Esophagus (tissue), 2 donors: ENCODE data around the gene GPC1. TPM values are rescaled to one million over a fixed set of nuclear protein-coding genes. Genes with fewer than 3 reads are reported as not detected.

ENCODE experiments used
- H3K27ac ChIP-seq, 2 donors: one replicate each; pipeline ENCODE4 v1.5.1; 2013; ENCODE audit warnings: low read depth in 2 of 2, mild to moderate bottlenecking in 2 of 2, inconsistent platforms in 1 of 2, low read length in 1 of 2, moderate library complexity in 1 of 2
- H3K27me3 ChIP-seq, 2 donors: one replicate each; pipeline ENCODE4 v1.6.1; 2013; ENCODE audit warnings: low read length in 2 of 2, control low read depth in 1 of 2, mild to moderate bottlenecking in 1 of 2; ENCODE audit not compliant: insufficient read depth in 2 of 2, control insufficient read depth in 1 of 2
- H3K36me3 ChIP-seq, 2 donors: one replicate each; pipeline ENCODE4 v1.6.1; 2013; ENCODE audit warnings: low read length in 1 of 2; ENCODE audit not compliant: control insufficient read depth in 2 of 2, insufficient read depth in 2 of 2
- H3K4me1 ChIP-seq, 2 donors: one replicate each; pipeline ENCODE4 v1.6.1; 2013; ENCODE audit warnings: low read length in 1 of 2; ENCODE audit not compliant: control insufficient read depth in 2 of 2, insufficient read depth in 2 of 2
- H3K4me3 ChIP-seq, 2 donors: one replicate each; pipeline ENCODE4 v1.5.1; 2013; ENCODE audit warnings: low read length in 2 of 2, mild to moderate bottlenecking in 2 of 2, low read depth in 1 of 2, moderate library complexity in 1 of 2
- H3K9me3 ChIP-seq, 2 donors: one replicate each; pipeline ENCODE4 v1.6.1; 2013; ENCODE audit warnings: mild to moderate bottlenecking in 2 of 2, low read depth in 1 of 2, low read length in 1 of 2, moderate library complexity in 1 of 2; ENCODE audit not compliant: control insufficient read depth in 2 of 2, insufficient read depth in 1 of 2
- WGBS, 2 donors: extraction: QIAGEN DNeasy Blood & Tissue Kit; methylation state at CpG; one replicate each; pipeline ENCODE4 v1.1.7; 2013; 5-methylcytosine and 5-hydroxymethylcytosine counted together
- polyA plus RNA-seq, 2 donors: library from polyadenylated mRNA; stranded (reverse); fragments of 200-250 nt; gene quantifications; one replicate each; pipeline ENCODE4 v1.2.3, GENCODE V29; 2013
- donor health status: healthy with polysubstance abuse.
- donor health status: Bipolar disorder and iron deficiency.

GPC1 gene
- polyA plus RNA-seq, 2 donors, result 57.9 to 82.0 TPM

GRCh38 chr2:240509667-240510512 is 74.4 kb downstream of the GPC1 start:
- Histone ChIP-seq H3K4me3 (no peak overlapping the region), H3K27ac (no peak overlapping the region), H3K36me3 (peaks cover 0 to 15% of the 10 kb centered on the region in 2 donors), H3K4me1 (peaks cover 4 to 5% of the 10 kb centered on the region in 2 donors), H3K9me3 (no peaks in the 10 kb centered on the region), H3K27me3 (no peaks in the 10 kb centered on the region)
- WGBS, 2 donors, result 74 to 77% methylated on average over 12 of the region's 12 CpGs

- Histone ChIP-seq H3K27ac (no peak overlapping the region), H3K27me3 (no peaks in the 10 kb centered on the region), H3K4me3 (no peak overlapping the region), H3K36me3 (peaks cover 0 to 15% of the 10 kb centered on the region in 2 donors), H3K4me1 (peaks cover 4 to 5% of the 10 kb centered on the region in 2 donors), H3K9me3 (no peaks in the 10 kb centered on the region)
- WGBS, 2 donors, result 93 to 97% methylated on average over 12 of the region's 12 CpGs
Observed at GRCh38 chr2:240510513-240511210, 75.2 kb downstream of the GPC1 start.

GRCh38 chr2:240511351-240512108 is 76.1 kb downstream of the GPC1 start:
- no peaks in the 10 kb centered on the region for H3K27me3 ChIP-seq
- no peak overlapping the region for H3K27ac ChIP-seq
- peaks cover 0 to 15% of the 10 kb centered on the region in 2 donors for H3K36me3 ChIP-seq
- WGBS, 2 donors, result 94 to 97% methylated on average over 28 to 31 of the region's 31 CpGs
- H3K9me3 ChIP-seq, result no peaks in the 10 kb centered on the region
- H3K4me3 ChIP-seq, result no peak overlapping the region
- H3K4me1 ChIP-seq, result peaks cover 4 to 5% of the 10 kb centered on the region in 2 donors

- WGBS, 2 donors, result 97 to 98% methylated on average over 11 of the region's 11 CpGs
- H3K4me3 ChIP-seq, result no peak overlapping the region
Observed at GRCh38 chr2:240512109-240512485, 76.6 kb downstream of the GPC1 start.

GRCh38 chr2:240512666-240513535 is 77.4 kb downstream of the GPC1 start:
- Histone ChIP-seq H3K4me1 (peaks cover 4 to 5% of the 10 kb centered on the region in 2 donors), H3K27ac (no peak overlapping the region), H3K36me3 (peaks cover 0 to 15% of the 10 kb centered on the region in 2 donors), H3K27me3 (no peaks in the 10 kb centered on the region), H3K4me3 (no peak overlapping the region), H3K9me3 (no peaks in the 10 kb centered on the region)
- 94 to 95% methylated on average over 21 of the region's 21 CpGs for WGBS, 2 donors

More at GRCh38 chr2:240512109-240512485, 76.6 kb downstream of the GPC1 start:
- no peaks in the 10 kb centered on the region for H3K27me3 ChIP-seq
- no peaks in the 10 kb centered on the region for H3K9me3 ChIP-seq
- H3K27ac ChIP-seq, result no peak overlapping the region
- peaks cover 4 to 5% of the 10 kb centered on the region in 2 donors for H3K4me1 ChIP-seq
- peaks cover 0 to 15% of the 10 kb centered on the region in 2 donors for H3K36me3 ChIP-seq

- peaks cover 4 to 5% of the 10 kb centered on the region in 2 donors for H3K4me1 ChIP-seq
- no peaks in the 10 kb centered on the region for H3K27me3 ChIP-seq
- H3K9me3 ChIP-seq, result no peaks in the 10 kb centered on the region
- 47 to 52% methylated on average over 13 of the region's 13 CpGs for WGBS, 2 donors
- H3K27ac ChIP-seq, result no peak overlapping the region
- no peak overlapping the region for H3K4me3 ChIP-seq
- H3K36me3 ChIP-seq, result peaks cover 0 to 15% of the 10 kb centered on the region in 2 donors
Observed at GRCh38 chr2:240513549-240514287, 78.3 kb downstream of the GPC1 start.

- 94% methylated on average over 2 of the region's 2 CpGs for WGBS, 2 donors
- peaks cover 0 to 15% of the 10 kb centered on the region in 2 donors for H3K36me3 ChIP-seq
- no peak overlapping the region for H3K4me3 ChIP-seq
- peaks cover 4 to 5% of the 10 kb centered on the region in 2 donors for H3K4me1 ChIP-seq
- H3K27ac ChIP-seq, result no peak overlapping the region
- H3K9me3 ChIP-seq, result no peaks in the 10 kb centered on the region
- no peaks in the 10 kb centered on the region for H3K27me3 ChIP-seq
Observed at GRCh38 chr2:240514631-240515030, 79.2 kb downstream of the GPC1 start.

GRCh38 chr2:240517342-240517741 is 81.9 kb downstream of the GPC1 start:
- no peak overlapping the region for H3K4me3 ChIP-seq
- H3K4me1 ChIP-seq, result peaks cover 4 to 11% of the 10 kb centered on the region in 2 donors
- WGBS, 2 donors, result 97 to 100% methylated on average over 4 of the region's 4 CpGs
- H3K9me3 ChIP-seq, result peaks cover 0 to 2% of the 10 kb centered on the region in 2 donors
- no peak overlapping the region for H3K27ac ChIP-seq
- no peaks in the 10 kb centered on the region for H3K27me3 ChIP-seq
- H3K36me3 ChIP-seq, result peaks cover 0 to 7% of the 10 kb centered on the region in 2 donors
